Measurements from ENCODE around the gene SBF2. TPM values are rescaled to one million over a fixed set of nuclear protein-coding genes. Genes with fewer than 3 reads are reported as not detected.

Gene SBF2
- total and polyA plus RNA-seq, 2 donors (not counting 1 experiment from before 2014, with no cell fraction given), result 5.6 to 17.7 TPM

- no peaks in the 10 kb centered on the region for H3K4me1 ChIP-seq (ENCODE audit: control insufficient read depth in 2 of 2, insufficient read depth in 2 of 2, low read length in 2 of 2)
- H3K79me2 ChIP-seq (ENCODE audit: control insufficient read depth, insufficient read depth, low read length), result no peaks in the 10 kb centered on the region
- no peak overlapping the region for H3K4me3 ChIP-seq (ENCODE audit: control extremely low read depth in 1 of 5, extremely low read depth in 1 of 5, insufficient read depth in 1 of 5, low read depth in 2 of 5, low read length in 4 of 5)
- H3K4me2 ChIP-seq (replicated peaks; ENCODE audit: low read depth, low read length, poor library complexity, severe bottlenecking), result no peak overlapping the region
- no peak overlapping the region for H3K27ac ChIP-seq (ENCODE audit: low read length in 2 of 2)
- H4K20me1 ChIP-seq (ENCODE audit: control insufficient read depth, insufficient read depth, low read length, poor library complexity, severe bottlenecking), result no peaks in the 10 kb centered on the region
- ChIA-PET POLR2A (no interaction called here), CTCF (interaction anchor here (1.3 kb wide), 1 partner anchor 26 kb away, joined by 3 read pairs; no protein-coding TSS in a partner anchor)
- H3K27me3 Mint-ChIP-seq, result no peaks in the 10 kb centered on the region
- H3K9ac ChIP-seq (ENCODE audit: low read length), result no peak overlapping the region
- no peak for TF ChIP-seq EZH2 (IDR thresholded peaks at IDR 0.05; ENCODE audit: borderline replicate concordance, insufficient read depth, low read depth, low read length, poor library complexity, severe bottlenecking)
- TF ChIP-seq CTCF (IDR thresholded peaks at IDR 0.05), result no peak
- H3K27ac Mint-ChIP-seq, result no peak overlapping the region
- no peak overlapping the region for H3K4me3 Mint-ChIP-seq
- no peak overlapping the region for H2AFZ ChIP-seq (ENCODE audit: insufficient read depth, low read depth, low read length, poor library complexity, severe bottlenecking)
- H3K9me3 ChIP-seq (ENCODE audit: control extremely low read depth in 1 of 3, control insufficient read depth in 2 of 3, insufficient read depth in 1 of 3, low read length in 2 of 3), result no peaks in the 10 kb centered on the region
- no peaks in the 10 kb centered on the region for H3K4me1 Mint-ChIP-seq
- H3K9me3 Mint-ChIP-seq (ENCODE audit: insufficient read depth), result no peaks in the 10 kb centered on the region
- no CpG with 5 or more reads among the region's 1 CpG for WGBS (ENCODE audit: insufficient coverage)
- no peaks in the 10 kb centered on the region for H3K36me3 ChIP-seq (replicated peaks in 1 of 2; ENCODE audit: control extremely low read depth in 1 of 2, control insufficient read depth in 1 of 2, extremely low read depth in 1 of 2, insufficient read depth in 2 of 2, low read length in 1 of 2)
- DNase-seq (no peak), ATAC-seq (ENCODE audit: low read depth) (no peak)
- H3K27me3 ChIP-seq (replicated peaks in 1 of 4; ENCODE audit: control extremely low read depth in 1 of 4, control insufficient read depth in 3 of 4, insufficient read depth in 4 of 4, low read length in 3 of 4), result no peaks in the 10 kb centered on the region
- intact Hi-C loops (cut with micrococcal nuclease), result no loop called here
These were observed 476.8 kb downstream of the SBF2 start for GRCh38 chr11:9817191-9817590.

- no peak overlapping the region for H2AFZ ChIP-seq (ENCODE audit: insufficient read depth, low read depth, low read length, poor library complexity, severe bottlenecking)
- no peak for ATAC-seq (ENCODE audit: low read depth)
- ChIA-PET CTCF (interaction anchor here (1.3 kb wide), 1 partner anchor 12 kb away, joined by 3 read pairs; no protein-coding TSS in a partner anchor), POLR2A (no interaction called here)
- WGBS (ENCODE audit: insufficient coverage), result 95% methylated on average over 4 of the region's 6 CpGs
- TF ChIP-seq EZH2 (IDR thresholded peaks at IDR 0.05; ENCODE audit: borderline replicate concordance, insufficient read depth, low read depth, low read length, poor library complexity, severe bottlenecking), result no peak
- no peak for TF ChIP-seq CTCF (IDR thresholded peaks at IDR 0.05)
- no peak overlapping the region for H3K27ac ChIP-seq (ENCODE audit: low read length in 2 of 2)
- H4K20me1 ChIP-seq (ENCODE audit: control insufficient read depth, insufficient read depth, low read length, poor library complexity, severe bottlenecking), result no peaks in the 10 kb centered on the region
- H3K4me3 ChIP-seq (ENCODE audit: control extremely low read depth in 1 of 5, extremely low read depth in 1 of 5, insufficient read depth in 1 of 5, low read depth in 2 of 5, low read length in 4 of 5), result no peak overlapping the region
- H3K4me1 ChIP-seq (ENCODE audit: control insufficient read depth in 2 of 2, insufficient read depth in 2 of 2, low read length in 2 of 2), result no peaks in the 10 kb centered on the region
- H3K4me2 ChIP-seq (replicated peaks; ENCODE audit: low read depth, low read length, poor library complexity, severe bottlenecking), result no peak overlapping the region
- Mint-ChIP-seq H3K27me3 (no peaks in the 10 kb centered on the region), H3K4me1 (no peaks in the 10 kb centered on the region), H3K27ac (no peak overlapping the region), H3K4me3 (no peak overlapping the region), H3K9me3 (ENCODE audit: insufficient read depth) (no peaks in the 10 kb centered on the region)
- no peak overlapping the region for H3K9ac ChIP-seq (ENCODE audit: low read length)
- peaks cover 0 to 2% of the 10 kb centered on the region in 2 experiments for H3K36me3 ChIP-seq (replicated peaks in 1 of 2; ENCODE audit: control extremely low read depth in 1 of 2, control insufficient read depth in 1 of 2, extremely low read depth in 1 of 2, insufficient read depth in 2 of 2, low read length in 1 of 2)
- H3K9me3 ChIP-seq (ENCODE audit: control extremely low read depth in 1 of 3, control insufficient read depth in 2 of 3, insufficient read depth in 1 of 3, low read length in 2 of 3), result no peaks in the 10 kb centered on the region
- DNase-seq, result no peak
- no peaks in the 10 kb centered on the region for H3K79me2 ChIP-seq (ENCODE audit: control insufficient read depth, insufficient read depth, low read length)
- intact Hi-C loops (cut with micrococcal nuclease), result no loop called here
- H3K27me3 ChIP-seq (replicated peaks in 1 of 4; ENCODE audit: control extremely low read depth in 1 of 4, control insufficient read depth in 3 of 4, insufficient read depth in 4 of 4, low read length in 3 of 4), result no peaks in the 10 kb centered on the region
These were observed 478.4 kb downstream of the SBF2 start for GRCh38 chr11:9815486-9816136.

Data from B cell (primary cell).